ENCODE data around the gene LMBR1.

LMBR1 gene

GRCh38 chr7:156628562-156628961, 264.4 kb downstream of the LMBR1 start:
- DNase-seq = no peak
